GM21423 (cell line): ENCODE data around the gene ARHGEF12.

Source experiments
- ATAC-seq: cut with Tn5 transposase; IDR thresholded peaks from one replicate; pipeline ENCODE4 v1.9.1; 2021; ENCODE audit warnings: mild to moderate bottlenecking, moderate library complexity; ENCODE audit not compliant: unreplicated experiment

Gene ARHGEF12

DNA sequence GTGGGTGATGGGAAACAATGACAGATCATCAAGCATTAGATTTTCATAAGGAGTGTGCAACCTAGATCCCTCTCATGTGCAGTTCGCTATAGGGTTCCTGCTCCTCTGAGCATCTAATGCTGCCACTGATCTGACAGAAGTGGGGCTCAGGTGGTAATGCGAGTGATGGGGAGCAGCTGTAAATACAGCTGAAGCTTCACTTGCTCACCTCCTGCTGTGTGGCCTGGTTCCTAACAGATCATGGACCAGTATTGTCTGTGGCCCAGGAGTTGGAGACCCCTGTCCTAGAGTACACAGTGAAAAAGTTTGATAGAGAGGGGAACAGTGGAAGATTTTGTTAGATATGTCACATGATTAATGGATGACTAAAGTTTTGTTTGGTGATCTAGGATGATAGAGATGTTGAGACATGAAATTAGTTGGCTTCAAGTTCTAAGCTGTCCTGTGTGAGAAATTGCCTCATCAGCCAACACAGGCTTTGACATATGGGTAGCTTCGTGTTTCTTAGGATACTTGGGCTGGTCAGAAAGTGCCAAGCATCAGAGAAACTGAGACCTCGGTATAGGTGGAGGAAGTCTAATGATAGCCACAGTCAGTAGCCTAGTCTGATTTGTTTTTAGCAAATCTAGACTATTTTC, 47.4 kb downstream of the ARHGEF12 start:
- ATAC-seq: no peak

DNA sequence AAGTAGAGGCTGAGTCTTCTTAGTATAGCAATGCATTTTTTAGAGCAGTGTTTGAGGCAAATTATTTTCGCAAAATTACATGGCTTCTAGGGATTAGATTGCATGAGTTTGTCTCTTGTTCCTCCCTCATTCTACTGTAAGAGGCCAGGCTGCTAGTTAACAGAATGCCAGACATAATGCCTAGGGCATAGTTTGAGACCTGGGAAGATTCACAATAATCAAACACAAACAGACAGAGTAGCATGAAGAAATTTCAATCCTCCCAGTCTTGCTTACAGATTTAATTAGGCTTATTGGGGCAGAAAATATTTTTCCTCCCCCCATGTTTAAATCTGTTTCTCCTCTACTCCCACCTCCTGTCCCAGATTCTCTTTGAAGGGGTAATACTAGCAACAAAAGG, 48.3 kb downstream of the ARHGEF12 start:
- no peak for ATAC-seq

DNA sequence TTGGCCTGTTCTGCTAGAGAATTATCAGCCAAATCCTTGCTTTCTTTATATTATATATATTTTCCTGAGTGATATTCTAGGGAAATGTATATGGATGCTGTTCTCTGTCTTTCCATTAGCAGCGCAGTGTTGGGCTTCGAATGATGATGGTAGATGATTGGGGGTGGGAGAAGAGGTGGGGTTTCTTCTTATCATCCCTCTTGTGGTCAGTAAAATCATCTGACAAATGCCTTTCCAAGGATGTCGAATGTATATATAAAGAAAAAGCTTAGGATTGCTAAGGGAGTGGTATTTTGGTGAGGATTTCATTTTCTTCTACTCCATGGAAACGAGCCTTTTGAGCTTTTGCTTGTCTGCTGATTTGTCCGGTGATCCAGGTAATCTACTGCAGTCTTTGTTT, 48.9 kb downstream of the ARHGEF12 start:
- ATAC-seq: no peak

DNA sequence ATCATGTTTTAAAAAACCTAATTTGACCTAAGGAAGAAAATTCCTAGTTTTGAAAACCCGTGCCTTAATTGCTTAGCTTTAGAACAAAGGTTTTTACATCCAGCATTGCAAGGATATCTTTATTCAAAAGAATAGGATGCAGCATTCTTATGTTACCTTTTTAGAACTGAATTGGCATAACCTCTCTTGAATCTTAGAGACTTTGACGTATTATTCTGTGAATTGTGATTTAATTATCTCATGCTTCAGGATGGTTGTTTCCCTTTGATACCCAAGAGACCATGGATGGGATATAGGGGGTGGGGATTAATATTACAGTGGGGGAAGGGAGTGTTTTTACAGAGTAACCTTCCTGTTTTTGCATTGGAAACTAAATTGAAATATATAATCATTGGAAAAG, 49.4 kb downstream of the ARHGEF12 start:
- ATAC-seq: no peak

DNA sequence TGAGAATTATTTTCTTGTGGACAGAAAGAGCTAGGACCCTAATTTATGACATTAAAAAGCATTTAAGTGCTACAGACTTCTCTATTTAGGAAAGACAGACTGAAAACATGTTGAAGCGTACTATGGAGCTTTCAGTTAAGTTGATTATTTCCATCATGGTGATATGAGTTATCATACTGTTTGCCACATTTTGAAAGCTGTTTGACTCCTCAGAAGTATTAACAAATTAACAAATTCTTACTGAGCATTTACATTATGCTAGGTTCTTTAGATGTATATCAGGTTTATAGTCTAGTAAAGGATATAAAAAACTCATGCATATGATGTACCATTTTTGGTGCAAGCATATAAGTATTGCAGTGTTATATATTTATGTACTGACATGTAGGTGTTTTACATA, 50.1 kb downstream of the ARHGEF12 start:
- no peak for ATAC-seq

DNA sequence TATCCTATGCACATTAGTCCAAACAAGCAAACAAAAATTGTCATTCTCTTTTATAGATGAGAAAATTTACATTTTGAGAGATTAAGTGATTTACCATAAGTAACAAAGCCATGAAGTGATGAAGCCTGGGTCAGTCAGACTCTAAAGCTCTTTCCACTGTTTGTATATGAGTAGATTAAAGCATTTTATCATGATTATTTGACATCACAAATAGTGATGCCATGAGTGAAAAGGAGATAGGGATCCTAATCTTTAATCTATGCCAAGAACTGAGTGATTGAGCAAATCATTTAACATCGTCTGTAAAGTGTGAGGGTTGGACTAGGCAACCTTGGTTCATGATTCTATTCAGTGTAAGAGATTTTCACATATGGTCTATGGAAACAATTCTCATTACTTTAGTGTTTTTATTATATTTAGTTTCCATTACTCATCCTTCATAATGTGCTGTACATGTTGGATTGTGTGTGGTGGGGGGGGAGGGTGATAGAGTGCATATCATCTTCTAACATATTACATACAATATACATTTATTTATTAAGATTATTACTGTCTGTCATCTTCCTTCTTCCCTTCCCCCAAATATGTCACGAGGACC, 50.7 kb downstream of the ARHGEF12 start:
- no peak for ATAC-seq

DNA sequence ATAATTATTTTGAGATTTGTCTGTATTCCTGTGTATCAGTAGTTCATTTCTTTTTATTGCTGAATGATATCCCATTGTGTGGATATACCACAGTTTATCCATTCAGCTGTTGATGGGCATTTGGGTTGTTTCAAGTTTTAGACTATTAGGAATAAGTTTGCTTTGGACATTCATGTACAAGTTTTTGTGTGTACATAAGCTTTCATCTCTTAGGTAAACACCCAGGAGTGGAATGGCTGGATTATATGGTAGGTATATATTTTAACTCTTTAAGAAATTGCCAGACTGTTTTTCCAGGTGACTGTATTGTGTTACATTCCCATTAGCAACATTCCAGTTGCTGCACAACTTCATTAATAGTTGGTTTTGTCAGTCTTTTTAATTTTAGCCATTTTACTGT, 52.0 kb downstream of the ARHGEF12 start:
- ATAC-seq: no peak

DNA sequence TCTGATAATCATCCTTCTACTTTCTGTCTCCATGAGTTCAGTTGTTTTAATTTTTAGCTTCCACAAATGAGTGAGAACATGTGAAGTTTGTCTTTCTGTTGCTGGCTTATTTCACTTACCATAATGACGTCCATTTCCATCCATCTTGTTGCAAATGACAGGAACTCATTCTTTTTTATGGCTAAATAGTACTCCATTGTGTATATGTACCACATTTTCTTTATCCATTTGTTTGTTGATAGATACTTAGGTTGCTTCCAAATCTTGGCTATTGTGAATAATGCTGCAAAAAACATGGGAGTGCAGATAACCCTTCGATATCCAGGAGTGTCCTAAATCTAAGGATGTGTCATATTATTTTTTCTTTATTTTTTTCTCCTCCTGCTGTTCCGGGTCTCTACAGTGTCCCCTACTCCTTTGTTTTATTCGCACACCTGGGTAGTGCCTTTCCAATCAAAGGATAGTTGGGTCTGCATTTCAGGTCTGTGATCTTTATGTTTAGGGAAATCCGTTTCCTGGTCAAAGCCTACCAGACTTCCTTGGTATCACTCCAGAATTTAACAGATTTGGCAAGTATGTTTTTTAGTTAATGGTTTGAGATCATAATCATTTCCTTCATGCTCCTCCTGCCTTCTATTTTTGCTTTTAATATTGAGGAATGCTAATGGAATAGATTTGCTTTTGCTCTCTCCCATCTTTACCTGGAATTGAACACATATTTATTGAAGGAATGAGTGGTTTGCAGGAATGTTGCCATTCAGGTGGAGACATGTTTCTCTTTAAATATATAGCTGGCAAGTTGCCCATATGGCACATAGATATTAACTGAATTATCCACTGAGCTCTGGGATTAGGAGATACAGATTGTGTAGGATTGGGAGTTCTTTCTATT, 53.7 kb downstream of the ARHGEF12 start:
- ATAC-seq: no peak

DNA sequence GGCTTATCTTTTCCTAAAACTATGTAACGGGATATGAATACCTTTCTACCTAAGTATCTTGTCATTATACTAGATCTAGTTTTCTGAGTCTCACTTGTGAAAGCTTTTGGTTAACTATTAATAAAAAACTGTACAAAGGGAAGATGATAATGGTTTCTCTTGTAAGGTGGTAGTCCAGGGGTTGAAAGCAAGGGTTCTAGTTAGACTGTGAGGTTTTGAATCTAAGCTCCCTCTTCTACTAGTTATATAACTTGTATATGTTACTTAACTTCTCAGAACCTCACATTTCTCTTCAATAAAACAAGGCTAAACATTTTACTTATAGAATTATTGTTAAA, 54.3 kb downstream of the ARHGEF12 start:
- no peak for ATAC-seq

DNA sequence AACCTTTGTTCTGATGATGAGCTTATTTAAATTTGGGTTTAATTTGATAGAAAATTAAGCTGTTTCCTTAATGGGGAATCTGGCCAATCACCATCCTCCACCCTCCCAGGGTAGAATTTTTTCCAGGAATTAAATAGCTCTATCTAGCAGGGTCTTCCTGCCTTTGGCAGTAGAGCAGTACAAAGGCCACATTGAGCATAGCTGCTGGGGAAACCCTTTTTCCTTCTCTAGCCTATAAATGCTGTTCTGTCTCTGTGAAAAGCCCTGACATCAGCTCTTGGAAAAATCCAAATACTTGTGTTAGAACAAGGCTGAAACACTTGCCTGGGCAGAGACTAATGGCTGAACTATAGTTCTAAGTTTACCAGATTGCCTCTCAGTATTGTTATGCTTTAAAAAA, 55.1 kb downstream of the ARHGEF12 start:
- ATAC-seq: no peak

DNA sequence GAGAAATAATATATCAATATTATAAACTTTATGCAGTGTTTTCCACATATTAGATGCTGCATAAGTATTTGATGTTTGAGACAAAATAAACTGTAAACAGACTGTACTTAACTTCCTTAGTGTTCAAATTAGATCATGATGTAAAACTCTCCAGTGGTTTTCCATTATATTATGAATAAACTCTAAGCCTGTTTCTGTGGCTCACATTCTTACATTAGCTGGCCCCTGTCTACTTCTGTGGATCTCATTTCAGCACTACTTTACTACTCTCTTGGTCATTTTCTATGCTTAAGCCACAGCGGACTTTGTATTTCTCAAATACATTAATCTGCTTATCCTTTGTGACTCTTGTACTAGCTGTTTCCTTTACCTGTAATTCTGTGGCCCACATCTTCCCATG, 55.6 kb downstream of the ARHGEF12 start:
- ATAC-seq: no peak

DNA sequence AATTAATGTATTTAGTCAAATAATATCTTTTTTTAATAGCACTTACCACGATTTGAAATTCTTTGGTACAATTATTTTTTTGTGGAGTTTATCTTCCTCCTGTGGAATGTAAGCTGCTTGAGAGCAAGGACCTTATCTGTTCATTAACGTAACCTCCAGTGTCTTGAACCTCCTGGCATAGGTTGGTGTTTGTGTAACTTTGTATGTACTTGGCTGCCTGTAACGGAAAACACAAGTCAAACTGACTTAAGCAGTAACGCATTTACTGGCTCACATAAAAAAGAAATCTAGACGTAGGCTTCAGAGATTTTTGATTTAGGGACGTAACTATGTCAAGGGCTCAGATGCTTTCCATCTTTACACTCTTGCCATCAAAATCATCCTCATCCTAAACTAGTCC, 56.1 kb downstream of the ARHGEF12 start:
- ATAC-seq: no peak

DNA sequence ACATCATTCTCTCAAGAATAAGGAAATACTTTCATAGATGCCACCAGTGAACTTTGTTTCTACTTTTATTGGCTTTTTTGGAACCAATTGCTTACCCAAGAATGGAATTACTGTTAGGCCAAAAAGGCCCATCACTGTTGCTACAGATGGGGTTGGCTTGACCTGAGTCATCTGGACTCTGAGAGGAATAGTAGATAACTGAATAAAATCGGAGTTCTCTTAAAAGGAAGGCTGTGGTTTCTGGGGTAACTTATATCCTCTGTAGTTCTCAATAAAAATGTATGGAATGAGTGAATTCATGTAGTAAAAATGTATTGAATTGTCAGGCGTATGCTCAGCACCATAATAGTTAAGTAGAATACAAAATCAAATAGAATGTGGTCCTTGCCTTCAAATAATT, 56.6 kb downstream of the ARHGEF12 start:
- ATAC-seq: no peak

DNA sequence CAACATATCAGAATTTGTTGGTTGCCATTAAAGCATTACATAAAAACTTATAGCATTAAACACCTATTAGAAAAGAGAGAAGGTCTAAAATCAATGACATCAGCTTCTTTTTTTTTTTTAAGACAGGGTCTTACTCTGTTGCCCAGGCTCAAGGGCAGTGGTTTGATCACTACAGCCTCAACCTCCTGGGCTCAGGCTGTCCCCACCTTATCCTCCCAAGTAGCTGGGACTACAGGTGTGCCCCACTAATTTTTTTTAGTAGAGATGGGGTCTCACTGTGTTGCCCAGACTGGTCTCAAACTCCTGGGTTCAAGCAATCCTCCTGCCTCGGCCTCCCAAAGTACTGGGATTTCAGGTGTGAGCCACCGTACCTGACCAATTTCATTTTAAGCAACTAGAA, 57.9 kb downstream of the ARHGEF12 start:
- ATAC-seq: no peak

DNA sequence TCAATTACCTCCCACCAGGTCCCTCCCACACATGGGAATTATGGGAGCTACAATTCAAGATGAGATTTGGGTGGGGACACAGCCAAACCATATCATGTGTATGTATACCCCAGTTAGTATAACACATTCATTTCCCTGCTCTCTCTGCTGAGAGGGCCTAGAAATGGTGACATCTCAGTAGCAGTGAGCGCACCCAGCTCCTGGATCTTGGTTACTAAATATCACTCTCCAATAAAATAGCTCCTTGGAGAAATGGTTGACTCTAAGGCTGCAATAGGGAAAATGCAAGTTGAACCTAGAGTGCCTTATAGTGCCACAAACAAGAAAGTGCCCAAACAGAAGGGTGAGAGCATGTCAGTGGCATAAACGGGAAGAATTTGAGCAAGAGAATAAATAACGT, 59.6 kb downstream of the ARHGEF12 start:
- no peak for ATAC-seq

DNA sequence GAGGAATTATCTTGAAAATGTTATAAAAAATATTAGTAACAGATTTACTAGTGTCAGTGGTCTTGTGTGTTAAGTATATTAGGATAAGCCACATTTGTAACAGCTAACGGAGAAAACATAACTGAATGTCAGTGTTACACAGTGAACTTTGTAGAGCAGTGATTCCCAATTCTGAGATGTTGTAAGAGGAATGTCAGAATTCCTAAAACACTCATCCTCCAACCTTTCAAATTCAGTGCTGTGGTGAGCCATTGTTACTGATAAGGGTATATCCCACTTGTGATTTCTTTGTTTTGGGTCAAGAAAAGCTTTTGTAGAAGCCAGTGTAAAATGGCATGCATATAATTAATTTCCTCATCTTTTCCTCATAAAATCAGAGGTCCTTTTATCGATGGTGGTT, 61.9 kb downstream of the ARHGEF12 start:
- ATAC-seq: no peak

DNA sequence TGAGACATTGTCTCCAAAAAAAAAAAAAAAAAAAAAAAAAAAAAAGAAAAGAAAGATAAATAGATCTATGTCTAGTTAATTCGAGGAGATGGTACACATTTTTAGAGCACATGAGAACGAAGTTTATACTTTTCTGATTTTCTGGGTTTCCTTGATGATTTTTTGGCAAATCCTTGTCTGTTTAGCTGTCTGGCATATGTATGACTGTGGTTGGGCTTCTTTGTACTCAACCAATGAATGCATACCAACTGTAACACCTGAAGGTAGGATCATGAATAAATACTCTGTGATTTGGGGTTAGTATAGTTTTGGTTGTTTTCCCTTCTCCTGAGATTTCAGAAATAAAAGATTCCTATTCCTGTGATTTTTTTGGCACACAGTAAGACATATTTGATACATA, 63.1 kb downstream of the ARHGEF12 start:
- no peak for ATAC-seq

DNA sequence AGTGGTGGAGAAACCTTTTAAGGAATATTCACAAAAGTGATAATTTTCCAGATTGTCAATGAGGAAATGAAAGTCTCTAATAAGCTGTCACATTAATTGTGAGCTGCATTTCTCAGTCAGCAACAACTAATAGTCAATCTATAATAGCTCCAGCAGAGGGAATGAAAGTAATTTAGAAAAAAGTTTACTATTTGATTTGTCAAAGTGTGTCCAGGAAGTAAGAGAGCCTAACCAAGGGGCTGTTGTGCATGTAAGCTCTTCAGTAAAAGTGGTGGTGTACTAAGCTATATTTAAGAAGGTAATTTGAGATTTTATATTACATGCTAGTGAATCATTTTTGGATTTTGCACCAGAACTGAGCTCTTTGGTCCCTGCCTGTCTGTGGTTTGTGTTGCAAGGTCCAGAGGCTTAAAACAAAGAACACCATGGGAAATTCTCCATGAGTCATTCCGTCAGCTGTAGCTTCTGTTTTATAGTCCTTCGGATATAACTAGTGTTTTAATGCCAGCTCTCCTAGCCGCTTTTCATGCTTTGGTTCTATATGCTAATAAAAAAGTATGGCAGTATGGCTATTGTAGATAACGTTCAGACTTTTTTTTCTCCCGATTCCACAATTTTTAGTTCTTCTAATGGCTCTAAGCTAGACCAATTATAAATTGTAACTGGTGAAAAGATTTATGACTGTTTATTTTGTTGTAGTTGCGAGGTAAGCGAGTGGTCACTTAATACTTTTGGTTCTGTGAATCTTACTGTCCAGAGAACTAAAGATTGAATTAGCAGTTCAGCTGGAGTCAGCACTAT, 64.6 kb downstream of the ARHGEF12 start:
- no peak for ATAC-seq

DNA sequence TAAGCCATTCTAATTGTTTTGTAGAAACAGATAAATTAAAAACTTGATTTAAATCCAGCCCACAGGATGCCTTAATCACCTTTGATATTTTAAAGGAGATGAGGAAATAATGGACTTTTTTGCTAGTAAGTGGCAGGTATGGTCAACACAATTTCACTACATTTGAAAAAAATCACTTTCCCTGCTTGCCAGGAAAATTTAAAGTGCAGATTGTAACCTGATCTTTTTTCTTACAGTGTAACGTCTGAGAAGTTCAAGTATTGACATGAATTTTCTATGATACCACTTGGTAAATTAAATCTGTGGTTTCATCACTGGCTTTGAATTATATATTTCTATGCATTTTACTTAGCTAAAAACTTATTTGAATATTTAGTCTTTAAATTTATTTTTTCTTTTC, 65.3 kb downstream of the ARHGEF12 start:
- no peak for ATAC-seq

DNA sequence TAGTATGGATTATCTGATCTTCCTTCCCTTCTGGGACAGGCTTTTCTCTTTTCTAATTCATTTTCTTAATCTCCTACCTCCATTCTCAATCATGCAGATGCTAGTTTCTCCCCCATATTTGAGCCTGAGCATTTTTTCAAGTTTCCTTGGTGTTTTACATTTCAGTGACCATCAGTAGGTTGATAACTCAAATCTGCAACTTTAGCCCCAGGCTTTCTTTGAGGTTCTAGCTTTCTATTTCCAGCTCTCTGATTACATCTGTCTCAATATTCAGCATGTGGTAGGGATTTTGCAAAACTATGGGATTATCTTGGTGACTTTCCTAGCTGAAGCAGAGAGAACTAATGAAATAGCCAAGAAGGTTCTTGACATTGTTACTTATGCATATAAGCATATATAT, 67.8 kb downstream of the ARHGEF12 start:
- no peak for ATAC-seq

DNA sequence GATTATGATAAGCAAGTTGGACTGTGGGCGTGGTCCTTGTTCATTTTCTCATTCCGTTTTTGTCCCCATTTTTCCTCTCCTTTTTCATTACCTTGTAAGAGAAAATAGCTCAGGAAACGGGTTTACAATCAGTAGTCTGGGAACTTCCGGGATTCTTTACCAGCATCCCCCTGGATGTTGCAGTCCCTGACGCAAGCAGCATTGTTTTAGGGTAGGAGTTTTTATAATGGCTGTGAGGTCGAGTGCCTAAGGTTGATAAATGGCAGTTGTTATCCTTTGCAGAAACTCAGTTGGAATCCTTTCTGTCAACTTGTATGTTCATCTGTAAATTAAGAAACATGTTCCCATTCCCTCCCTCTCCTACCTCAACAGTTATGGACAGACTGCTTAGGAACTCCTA, 68.3 kb downstream of the ARHGEF12 start:
- no peak for ATAC-seq

DNA sequence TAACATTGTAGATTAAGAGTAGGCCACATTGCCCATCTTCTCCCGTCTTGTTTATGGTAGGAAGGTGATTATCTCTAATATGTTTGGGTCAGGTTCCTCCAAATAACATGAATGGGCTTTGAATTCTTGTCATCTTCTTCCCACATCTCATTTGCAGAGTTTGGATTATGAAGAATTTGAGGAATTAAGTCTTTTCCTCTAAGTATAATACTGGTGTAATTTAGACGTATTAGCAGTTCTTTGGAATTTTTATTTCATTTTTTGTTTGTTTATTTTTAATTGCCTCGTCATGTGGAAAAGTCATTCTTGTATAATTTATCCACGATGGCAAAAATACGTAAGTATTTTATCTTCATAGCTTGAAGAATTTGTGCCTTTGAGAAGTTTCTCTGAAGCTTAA, 73.4 kb downstream of the ARHGEF12 start:
- no peak for ATAC-seq
